CD4-positive, alpha-beta T cell treated with Interleukin-15 for 1 hour (primary cell): ENCODE measurements around the gene UGT1A9.
"Not testable (repeated sequence)": the region's sequence is repeated elsewhere in the genome, so short reads cannot be mapped to it uniquely, and the experiment has no call there.

Source experiments
- DNase-seq: peaks from one replicate; pipeline ENCODE4 v3.0.0-alpha.2; 2020

UGT1A9 gene

DNA sequence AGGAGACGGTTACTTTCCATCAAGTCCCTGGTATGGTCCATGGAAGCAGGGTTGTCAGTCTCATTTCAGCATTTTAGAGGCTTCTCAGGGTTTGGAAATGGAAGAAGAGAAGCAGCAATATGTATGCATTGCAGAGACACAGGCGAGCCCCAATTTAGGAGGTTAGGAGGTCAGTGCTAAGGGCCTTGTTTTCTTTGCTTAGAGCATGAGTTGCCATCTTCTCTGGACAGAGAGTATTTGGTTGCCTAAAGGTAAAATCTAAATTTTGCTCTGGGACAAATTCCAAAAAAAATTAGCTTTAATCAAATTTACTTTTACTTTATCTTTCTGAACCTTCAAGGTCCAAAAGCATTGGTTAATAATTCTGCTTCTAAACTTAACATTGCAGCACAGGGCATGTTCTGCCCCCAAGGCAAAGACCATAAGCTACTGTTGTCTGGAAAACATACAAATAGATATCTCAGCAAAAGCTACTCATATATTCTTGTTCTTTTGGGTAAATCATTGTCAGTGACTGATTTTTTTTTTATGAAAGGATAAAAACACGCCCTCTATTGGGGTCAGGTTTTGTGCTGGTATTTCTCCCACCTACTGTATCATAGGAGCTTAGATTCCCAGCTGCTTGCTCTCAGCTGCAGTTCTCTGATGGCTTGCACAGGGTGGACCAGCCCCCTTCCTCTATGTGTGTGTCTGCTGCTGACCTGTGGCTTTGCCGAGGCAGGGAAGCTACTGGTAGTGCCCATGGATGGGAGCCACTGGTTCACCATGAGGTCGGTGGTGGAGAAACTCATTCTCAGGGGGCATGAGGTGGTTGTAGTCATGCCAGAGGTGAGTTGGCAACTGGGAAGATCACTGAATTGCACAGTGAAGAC, at the start of gene UGT1A9:
UGT1A9 (plus strand) TSS at position 609 of the 872 bp plus-strand sequence; CDS start at position 646, 37 bp downstream.
- DNase-seq = no peak

DNA sequence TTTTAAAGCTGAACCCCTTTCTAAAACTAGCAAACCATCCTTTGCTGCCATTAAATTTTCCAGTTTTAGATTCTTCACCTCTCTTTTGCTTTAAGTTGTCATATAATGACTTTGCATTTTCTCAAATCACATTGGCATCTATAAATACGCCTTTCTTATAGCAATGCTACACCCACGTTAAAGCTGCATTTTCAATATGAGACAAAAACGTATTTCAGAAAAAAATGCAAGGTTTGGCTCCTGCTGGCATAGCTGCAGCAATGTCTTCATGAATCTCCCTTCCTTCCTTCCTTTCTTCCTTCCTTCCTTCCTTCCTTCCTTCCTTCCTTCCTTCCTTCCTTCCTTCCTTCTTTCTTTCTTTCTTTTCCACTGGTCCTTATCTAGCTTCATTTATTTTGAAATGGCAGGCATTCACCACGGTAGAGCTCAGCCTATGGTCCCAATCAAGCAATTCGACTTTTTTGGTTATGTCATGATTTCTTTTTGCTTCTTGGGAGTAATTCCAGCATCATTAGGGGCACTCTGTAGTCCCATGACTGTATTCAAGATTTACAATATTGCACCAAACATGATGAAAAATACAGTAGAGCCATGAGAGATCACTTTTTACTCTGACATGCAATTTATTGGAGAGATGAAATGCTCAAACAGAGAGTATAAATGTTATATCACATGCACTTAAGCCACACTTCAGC, 44.2 kb upstream of the UGT1A9 start:
- no peak for DNase-seq

DNA sequence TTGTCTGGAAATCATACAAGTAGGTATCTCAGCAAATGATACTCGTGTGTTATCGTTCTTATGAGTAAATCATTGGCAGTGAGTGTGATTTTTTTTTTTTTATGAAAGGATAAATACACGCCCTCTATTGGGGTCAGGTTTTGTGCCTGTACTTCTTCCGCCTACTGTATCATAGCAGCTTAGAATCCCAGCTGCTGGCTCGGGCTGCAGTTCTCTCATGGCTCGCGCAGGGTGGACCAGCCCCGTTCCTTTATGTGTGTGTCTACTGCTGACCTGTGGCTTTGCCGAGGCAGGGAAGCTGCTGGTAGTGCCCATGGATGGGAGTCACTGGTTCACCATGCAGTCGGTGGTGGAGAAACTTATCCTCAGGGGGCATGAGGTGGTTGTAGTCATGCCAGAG, 35.4 kb upstream of the UGT1A9 start, which contains the start of gene UGT1A10:
UGT1A10 (plus strand) TSS at position 143 of the 400 bp plus-strand sequence; CDS start at position 218, 75 bp downstream.
- not testable (repeated sequence) for DNase-seq

DNA sequence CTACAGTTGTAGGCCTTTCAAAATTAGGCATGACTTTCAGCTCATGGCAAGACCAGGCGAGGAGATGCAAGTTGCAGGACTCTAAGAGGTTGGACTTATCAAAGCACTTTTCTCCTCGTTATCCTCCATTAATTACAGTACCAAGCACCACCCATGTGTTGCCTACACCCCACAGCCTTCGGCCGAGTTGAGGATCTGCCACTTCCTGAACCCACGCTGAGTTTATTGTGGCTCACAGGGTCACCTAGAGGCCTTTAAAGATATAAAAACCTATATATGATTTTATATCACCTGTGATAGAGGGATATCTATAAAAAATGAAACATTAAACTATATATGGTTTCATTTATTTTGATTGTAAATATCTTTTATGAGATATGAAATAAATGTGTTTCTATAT, 32.9 kb upstream of the UGT1A9 start:
- DNase-seq = no peak

DNA sequence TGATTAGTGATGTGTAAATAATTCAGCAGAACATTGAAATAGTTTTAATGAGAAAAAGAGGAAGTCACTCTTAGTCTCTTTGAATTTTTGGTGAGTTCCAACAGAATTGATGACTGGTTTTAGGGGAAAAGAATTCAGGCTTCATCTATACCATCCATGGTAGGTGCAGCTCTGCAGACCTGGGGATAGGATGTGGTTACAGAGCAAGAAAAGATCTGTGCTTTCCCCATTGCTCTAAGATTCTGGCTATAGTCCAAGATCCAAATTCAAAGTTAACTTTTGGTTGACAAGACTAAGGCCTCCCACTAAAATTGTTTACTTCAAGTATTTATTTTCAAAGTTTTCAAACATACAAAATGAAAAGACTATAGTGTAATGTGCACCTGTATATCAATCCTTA, 31.8 kb upstream of the UGT1A9 start:
- DNase-seq = no peak

DNA sequence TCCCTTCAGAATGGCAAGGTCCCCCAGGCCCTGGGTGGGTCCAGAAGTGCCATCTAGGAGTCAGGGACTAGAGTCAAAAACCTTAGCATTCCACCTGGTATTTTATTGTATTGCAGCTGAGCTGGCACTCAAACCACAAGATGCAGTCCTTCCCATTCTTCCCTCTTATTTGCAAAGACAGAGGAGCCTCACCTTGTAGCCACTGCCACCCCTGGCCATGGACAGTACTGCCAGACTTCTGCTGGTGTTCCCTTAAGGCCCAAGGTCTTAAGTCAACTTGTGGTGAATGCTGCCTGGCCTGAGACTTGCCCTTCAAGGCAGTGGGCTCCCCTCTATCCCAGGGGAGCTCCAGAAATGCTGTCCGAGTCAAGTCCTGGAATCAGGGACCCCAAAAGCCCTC, 28.6 kb upstream of the UGT1A9 start:
- DNase-seq = no peak

DNA sequence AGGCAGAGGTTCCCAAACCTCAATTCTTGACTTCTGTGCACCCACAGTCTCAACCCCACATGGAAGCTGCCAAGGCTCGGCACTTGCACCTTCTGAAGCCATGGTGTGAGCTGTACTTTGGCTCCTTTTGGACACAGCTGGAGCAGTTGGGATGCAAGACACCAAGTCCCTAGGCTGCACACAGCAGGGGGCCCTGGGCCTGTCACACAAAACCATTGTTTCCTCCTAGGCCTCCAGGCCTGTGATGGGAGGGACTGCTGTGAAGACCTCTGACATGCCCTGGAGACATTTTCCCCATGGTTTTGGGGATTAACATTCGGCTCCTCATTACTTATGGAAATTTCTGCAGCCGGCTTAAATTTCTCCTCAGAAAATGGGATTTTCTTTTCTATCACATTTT, 25.7 kb upstream of the UGT1A9 start:
- not testable (repeated sequence) for DNase-seq

DNA sequence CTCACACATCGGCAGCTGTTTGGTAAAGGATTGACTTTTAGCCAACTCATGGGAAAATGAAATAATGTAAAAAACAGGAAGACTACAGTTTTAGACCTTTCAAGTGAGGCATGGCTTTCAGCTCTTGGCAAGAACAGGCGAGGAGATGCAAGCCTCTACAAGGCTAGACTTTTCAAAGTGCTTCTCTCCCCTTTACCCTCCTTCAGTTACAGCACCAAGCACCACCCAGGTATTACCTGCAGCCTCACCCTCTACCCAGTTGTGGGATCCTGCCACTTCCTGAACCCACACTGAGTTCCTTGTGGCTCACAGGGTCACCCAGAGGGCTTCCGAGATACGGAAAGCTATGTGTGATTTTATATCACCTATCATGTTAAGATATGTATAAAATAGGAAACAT, 20.7 kb upstream of the UGT1A9 start:
- DNase-seq = no peak

DNA sequence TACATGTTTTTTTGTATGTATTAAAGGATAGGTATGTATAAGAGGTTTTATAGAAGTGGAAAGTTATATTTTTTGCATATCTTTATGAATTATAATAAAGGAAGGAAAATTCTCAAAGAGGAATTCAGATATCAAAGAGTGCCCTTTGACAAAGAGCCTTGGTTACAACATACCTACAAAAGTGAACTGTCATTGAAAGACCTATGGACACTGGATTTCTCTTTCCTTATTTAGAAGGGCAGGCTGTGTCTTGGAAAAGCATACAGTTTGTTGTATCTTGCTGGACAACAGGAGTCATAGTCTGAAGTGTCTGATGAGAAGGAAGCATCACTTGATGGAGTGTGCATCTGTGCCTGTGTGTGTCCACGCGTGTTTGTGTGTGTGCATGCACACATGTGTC, 20.3 kb upstream of the UGT1A9 start:
- DNase-seq = no peak

DNA sequence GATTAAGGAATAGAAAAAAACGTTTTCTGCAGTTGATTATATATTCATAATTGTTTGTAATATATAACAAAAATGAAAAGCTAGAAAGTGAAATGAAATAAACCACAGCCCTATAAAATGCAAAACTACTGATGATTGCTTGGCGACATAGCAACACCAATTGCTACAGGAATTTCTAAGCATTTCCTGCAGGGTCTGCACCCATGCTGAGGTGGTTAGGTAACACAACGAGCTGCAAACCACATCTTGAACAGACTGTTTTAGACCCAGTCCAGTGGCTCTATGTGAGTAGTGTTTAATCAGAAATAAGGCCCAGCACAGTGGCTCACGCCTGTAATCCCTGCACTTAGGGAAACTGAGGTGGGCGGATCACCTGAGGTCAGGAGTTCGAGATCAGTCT, 17.2 kb upstream of the UGT1A9 start:
- no peak for DNase-seq

DNA sequence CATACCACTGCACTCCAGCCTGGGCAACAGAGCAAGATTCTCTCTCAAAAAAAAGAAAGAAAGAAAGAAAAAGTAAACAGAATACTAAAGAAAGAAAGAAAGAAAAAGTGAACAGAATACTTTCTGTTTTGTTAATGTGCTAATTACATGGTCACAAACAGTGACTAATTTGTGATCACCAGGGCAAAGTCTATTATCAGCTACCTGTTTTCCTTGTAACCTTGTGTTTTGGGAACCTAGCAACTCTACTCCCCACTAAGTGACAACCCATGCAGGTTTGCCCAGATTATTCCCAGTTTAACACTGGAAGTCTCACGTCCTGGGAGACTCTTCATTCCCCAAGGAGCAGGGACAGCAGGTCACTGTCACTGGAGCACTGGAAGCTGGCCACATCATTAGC, 16.7 kb upstream of the UGT1A9 start:
- DNase-seq = no peak

DNA sequence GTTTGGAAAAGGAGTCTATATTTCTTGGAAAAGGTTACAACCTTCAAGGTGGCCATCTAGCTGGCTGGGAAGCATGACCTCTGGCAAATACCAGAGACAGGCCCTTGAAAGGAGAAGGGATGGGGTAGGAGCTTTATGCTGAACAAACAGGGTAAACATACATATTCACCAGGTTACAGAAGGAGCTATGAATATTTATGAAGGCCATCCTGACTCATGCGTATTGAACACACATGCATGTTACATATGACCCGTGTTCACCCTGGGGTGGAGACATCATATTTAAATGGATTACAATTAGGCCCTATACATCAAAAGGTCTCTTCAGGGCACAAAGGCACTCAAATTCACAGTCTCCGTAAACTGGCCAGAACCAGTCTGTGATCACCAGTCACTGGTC, 15.8 kb upstream of the UGT1A9 start:
- not testable (repeated sequence) for DNase-seq

DNA sequence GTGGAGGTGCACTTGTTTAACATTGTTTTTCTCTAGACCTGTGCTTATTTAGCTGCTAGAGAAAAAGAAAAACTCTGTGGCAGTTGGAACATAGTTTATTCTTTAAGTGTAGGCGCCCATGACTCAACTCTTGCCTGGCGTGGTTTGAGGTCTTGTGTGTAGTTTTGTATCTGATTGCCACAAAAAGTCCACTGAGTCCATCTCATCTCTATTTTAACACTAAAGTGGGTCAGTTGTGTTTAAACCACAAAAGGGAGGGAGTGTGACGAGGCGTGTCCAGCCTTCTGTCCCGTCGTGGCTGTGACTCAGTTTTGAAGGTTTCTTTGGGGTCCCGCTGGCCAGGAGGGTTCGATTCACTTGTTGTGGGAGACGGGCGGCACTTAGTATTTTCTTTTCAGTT, 15.3 kb upstream of the UGT1A9 start:
- no peak for DNase-seq

DNA sequence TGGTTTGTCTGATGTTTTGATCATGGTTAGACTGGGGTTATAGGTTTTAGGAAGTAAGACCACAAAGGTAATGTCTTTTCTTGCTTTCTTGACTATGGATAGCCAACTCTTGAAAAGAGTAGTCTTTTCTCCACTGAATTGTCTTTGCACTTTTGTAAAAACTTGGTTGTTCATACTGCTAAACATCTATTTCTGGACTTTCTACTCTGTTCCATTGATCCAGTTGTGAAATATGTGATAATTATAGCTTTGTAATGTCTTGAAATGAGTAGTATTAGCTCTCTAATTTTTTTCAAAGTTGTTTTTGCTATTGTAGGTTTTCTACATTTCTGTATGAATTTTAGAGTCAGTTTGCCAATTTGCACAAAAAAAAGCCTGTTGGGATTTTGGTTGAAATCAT, 13.1 kb upstream of the UGT1A9 start:
- DNase-seq = no peak

DNA sequence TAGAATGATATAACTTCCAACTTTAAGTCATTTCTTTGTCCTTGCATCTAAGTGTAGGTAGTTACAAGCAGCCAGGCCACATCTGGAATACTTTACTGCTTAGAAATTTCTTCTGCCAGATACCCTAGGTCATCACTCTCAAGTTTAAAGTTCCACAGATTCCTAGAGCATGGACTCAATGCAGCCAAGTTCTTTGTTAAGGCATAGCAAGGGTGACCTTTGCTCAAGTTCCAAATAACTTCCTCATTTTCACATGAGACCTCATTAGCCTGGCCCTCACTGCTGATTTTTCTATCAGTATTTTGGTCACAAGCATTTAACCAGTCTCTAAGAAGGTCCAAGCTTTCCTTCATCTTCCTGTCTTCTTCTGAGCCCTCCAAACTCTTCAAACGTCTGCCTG, 7.8 kb upstream of the UGT1A9 start:
- DNase-seq = no peak

DNA sequence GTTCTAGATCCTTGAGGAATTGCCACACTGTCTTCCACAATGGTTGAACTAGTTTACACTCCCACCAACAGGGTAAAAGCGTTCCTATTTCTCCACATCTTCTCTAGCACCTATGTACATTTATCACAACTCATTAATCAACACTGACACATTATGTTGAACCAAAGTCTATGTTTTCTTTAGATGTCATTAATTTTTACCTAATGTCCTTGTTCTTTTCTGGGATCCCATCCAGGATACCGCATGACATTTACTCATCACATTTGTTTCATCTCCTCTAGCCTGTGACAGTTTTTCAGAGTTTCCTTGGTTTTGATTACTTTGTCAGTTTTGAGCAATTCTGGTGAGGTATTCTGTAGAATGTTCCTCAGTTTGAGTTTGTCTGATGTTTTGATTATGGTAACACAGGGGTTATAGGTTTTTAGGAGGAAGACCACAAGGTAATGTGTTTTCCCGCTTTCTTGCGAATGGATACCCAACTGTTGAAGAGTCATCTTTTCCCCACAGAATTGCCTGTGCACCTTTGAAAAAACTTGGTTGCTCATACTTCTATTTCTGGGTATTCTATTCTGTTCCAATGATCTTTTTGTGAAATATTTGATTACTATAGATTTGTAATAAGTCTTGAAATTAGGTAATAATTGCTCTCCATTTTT, 3.0 kb upstream of the UGT1A9 start:
- no peak for DNase-seq

DNA sequence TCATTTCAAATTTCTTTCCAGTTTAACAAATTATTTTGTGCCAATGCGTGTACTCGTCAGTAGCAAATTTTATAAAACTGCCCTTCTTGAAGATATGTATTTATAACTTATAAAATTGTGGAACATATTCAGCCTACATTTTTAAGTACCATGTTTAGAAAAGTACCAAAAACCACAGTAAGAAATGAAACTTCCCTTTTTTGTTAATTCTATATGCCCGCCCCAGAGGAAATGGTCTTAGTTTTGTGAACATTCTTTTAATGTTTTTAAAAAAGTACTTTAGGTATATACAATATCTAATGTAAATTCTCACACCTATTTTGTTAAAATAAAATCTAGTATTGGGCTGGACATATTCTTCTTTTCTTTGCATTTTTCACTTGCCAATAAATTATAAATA, 1.2 kb downstream of the UGT1A9 start:
- DNase-seq = no peak

DNA sequence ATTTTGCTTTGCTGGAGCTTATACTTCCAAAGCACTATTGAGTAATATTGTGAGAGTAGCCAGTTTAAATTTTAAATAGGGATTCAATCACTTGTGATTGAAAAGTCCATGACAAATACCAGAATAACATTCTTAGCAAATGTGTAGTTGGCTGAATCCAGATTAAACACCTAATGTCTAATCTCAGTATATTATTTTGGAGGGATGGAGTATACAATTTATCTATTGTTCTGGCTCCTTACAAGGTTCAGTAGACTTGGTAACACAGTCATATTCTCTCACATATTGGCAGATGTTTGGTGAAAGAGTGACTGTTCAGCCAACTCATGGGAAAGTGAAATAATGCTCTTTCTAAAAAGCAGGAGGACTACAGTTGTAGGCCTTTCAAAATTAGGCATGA, 2.2 kb downstream of the UGT1A9 start:
- DNase-seq = no peak

DNA sequence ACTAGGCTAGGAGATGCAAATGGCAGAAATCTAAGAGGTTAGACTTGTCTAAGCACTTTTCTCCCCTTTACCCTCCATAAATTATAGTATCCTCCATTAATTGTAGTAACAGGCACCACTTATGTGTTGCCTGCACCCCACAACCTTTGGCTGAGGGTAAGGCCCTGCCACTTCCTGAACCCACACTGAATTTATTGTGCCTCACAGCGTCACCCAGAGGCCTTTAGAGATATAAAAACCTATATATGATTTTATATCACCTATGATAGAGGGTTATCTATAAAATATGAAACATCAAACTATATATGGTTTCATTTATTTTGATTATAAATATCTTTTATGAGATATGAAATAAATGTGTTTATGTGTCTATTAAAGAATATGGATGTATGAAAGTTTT, 2.6 kb downstream of the UGT1A9 start:
- no peak for DNase-seq

DNA sequence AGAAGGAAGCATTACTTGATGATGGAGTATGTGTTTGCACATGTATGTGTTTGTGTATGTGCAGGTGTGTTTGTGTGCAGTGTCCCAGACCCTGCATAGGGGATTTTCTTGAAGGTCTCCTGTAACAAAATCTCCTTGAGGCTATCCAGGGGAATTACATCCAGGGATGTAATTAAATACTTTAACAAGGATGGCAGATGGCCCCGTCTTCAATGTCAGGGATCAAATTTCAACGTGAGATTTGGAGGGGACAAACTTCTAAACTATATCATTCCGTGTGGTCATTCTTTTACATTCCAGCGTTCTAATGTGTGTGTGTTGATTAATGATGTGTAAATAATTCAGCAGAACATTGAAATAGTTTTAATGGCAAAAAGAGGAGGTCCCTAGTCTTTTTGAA, 3.3 kb downstream of the UGT1A9 start:
- DNase-seq = no peak

DNA sequence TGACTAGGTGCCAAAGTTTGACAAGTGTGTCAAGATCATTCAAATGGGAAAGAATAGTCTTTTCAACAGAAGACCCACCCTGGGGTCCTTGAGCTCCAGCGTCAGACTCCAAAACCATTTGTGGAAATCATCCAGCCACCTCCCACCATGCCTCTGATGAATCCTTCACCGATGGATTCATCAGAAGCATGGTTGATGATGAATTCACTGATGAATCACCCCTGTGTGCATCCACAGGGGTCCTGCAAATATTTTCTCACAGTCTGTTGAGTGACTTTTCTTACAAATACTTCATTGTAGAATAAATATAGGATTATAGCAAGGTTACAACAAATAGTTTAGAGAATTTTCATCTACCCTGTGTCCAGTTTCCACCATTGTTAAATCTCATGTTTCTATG, 4.3 kb downstream of the UGT1A9 start:
- no peak for DNase-seq

DNA sequence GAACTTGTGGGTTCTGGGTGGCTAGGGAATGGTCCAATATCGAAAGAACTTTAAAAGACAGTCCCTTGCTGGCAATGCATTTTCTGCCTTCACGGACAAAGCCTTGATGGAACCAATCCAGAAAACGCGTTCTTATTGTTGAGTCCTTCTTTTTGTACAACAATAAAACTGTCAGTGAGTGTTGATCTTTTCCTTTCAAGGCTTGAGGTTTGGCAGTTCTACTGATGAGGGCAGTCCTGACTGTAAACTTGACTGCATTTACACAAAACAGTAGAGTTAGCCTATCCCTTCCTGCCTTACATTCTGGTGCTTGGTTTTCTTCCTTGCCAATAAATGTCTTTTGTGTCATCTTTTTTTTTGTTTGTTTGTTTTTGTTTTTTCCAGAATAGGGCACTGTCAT, 7.5 kb downstream of the UGT1A9 start:
- no peak for DNase-seq

DNA sequence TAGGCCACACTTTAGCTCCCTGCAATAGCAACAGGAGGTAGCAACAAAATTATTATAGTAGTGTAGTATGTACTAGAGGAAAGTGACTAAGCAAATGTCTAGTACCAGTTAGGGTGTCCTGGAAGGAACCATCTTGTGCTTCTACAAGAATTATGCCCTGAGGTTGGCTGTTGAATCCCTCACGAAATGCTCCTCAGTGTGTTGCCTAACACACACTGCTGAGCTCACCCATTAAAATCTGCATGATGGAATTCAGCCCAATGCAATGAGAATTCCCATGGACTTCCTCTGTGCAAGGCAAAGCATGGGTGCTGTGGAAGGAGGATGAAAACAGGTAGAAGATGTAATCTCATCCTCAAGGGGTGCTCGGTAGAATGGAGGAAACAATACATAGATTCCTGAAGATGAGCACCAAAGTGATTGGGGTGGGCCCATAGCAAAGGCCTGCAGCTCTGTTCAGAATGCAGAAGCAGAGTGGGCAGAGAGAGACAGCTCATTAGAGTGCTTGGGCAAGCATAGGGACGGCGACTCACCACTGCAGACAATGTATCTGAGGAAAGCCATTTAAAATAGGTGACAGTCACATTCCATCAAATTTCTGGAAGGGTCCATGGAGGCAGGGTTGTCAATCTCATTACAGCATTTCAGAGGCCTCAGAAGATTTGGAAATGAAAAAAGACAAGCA, 8.8 kb downstream of the UGT1A9 start:
- no peak for DNase-seq
